ENCODE measurements around the gene SCTR.

The SCTR gene

GRCh38 chr2:119487434-119488244, 36.6 kb downstream of the SCTR start:
- no peak for DNase-seq (ENCODE audit: low spot score)

GRCh38 chr2:119486886-119487285, 37.4 kb downstream of the SCTR start:
- DNase-seq (ENCODE audit: low spot score) = no peak

GRCh38 chr2:119486196-119486827, 38.0 kb downstream of the SCTR start:
- DNase-seq (ENCODE audit: low spot score) = no peak

GRCh38 chr2:119485336-119486110, 38.8 kb downstream of the SCTR start:
- peak; percentile 33 for DNase-seq (ENCODE audit: low spot score)

- DNase-seq (ENCODE audit: low spot score) = peak; percentile 41
Observed at GRCh38 chr2:119484834-119485233, 39.4 kb downstream of the SCTR start.

GRCh38 chr2:119483896-119484718, 40.2 kb downstream of the SCTR start:
- DNase-seq (ENCODE audit: low spot score) = peak; percentile 41

- DNase-seq (ENCODE audit: low spot score) = no peak
Observed at GRCh38 chr2:119483395-119483753, 40.9 kb downstream of the SCTR start.

GRCh38 chr2:119482481-119483394, 41.5 kb downstream of the SCTR start:
- DNase-seq (ENCODE audit: low spot score) = peak; percentile 47

GRCh38 chr2:119481501-119482455, 42.5 kb downstream of the SCTR start:
- peak; percentile 38 for DNase-seq (ENCODE audit: low spot score)

GRCh38 chr2:119480718-119481142, 43.6 kb downstream of the SCTR start:
- peak; percentile 39 for DNase-seq (ENCODE audit: low spot score)

- DNase-seq (ENCODE audit: low spot score) = peak; percentile 18
Observed at GRCh38 chr2:119480184-119480583, 44.1 kb downstream of the SCTR start.

GRCh38 chr2:119478978-119479295, 45.3 kb downstream of the SCTR start:
- DNase-seq (ENCODE audit: low spot score) = peak; percentile 19

GRCh38 chr2:119478188-119478977, 45.9 kb downstream of the SCTR start:
- peak; percentile 34 for DNase-seq (ENCODE audit: low spot score)

GRCh38 chr2:119477113-119477505, 47.2 kb downstream of the SCTR start:
- peak; percentile 39 for DNase-seq (ENCODE audit: low spot score)

- DNase-seq (ENCODE audit: low spot score) = peak; percentile 85
Observed at GRCh38 chr2:119476301-119477112, 47.8 kb downstream of the SCTR start.

GRCh38 chr2:119475857-119476244, 48.4 kb downstream of the SCTR start:
- no peak for DNase-seq (ENCODE audit: low spot score)

GRCh38 chr2:119475225-119475856, 48.9 kb downstream of the SCTR start:
- peak; percentile 47 for DNase-seq (ENCODE audit: low spot score)

Measured in ecto neural progenitor cell (in vitro differentiated cells).